HG02943 (cell line): ENCODE results near the gene MSI2.
"Not testable (repeated sequence)": the region's sequence is repeated elsewhere in the genome, so short reads cannot be mapped to it uniquely, and the experiment has no call there.

Source experiments
- ATAC-seq: cut with Tn5 transposase; IDR thresholded peaks from one replicate; pipeline ENCODE4 v1.9.1; 2021; ENCODE audit warnings: mild to moderate bottlenecking, low read depth, moderate library complexity; ENCODE audit not compliant: unreplicated experiment

Gene MSI2

DNA sequence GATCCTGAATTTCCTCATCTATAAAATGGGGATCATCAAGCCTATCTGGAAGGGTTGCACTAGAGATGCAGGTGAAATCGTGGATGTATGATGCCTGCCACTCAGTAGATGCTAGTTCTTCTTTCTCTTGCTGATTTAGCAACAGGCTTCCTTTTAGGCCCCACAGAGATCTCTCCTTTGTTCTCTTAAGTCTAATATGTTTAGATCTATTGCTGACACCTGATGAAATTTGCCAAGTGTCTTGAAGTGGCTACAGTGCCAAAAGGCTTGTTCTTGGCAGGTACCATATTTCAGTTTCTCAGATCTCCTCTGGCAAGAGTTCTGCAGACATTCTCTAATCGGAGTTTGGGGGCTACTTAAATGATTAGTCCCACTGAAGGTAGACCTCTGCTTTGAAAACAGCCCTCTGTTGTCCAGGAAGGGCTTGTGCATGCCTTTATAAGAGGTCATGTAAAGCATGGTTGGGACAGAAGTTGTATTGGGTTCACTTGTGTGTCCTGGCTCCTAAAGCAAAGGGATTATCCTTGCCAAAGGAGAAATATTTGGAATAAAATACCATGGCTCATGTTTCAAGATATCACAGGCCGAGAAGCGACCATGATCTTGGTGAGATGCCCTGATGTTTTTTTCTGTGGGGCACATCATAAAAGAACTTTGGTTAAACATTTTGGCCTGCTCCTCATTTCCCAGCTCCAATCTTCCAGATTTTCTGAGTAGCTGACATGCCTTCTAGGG lies 234.0 kb downstream of the MSI2 start:
- ATAC-seq = no peak

DNA sequence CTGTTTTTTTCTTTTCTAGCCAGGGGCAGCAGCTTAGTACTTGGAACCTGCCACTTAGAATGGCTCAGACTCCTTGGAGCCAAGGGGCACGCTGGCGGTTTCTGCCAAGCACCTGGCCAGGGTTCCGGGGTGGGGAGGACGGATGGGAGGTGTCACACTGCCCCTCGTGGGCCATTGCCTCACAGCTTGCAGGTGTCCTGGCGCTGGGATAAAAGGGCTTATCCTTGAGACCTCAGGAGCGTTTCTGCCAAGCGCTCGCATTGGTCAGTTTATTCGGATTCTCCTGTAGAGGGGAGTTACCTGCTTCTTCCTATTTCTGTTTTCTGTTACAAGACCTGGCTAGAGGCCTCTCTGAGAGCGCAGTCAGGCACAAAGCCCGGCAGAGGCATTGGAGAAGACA lies 234.6 kb downstream of the MSI2 start:
- no peak for ATAC-seq

DNA sequence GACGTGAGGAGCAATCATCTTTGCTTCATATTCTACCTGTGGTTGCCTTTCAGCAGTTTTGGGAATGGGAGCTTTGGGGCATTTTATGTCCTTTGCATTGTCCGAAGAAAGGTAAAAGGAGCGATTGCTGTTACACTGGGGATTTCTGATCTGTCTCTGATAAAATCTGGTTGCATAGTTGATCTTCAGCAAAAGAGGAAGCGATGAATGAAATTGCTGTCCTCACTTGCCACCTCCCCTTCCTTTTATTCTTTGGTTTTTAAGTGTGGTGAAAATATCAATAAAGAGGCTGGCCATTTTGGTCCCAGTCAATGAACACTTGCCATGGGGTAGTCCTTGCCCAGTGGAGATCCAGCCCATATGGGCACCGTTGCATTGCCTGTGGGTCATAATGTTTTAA lies 236.8 kb downstream of the MSI2 start:
- ATAC-seq = no peak

DNA sequence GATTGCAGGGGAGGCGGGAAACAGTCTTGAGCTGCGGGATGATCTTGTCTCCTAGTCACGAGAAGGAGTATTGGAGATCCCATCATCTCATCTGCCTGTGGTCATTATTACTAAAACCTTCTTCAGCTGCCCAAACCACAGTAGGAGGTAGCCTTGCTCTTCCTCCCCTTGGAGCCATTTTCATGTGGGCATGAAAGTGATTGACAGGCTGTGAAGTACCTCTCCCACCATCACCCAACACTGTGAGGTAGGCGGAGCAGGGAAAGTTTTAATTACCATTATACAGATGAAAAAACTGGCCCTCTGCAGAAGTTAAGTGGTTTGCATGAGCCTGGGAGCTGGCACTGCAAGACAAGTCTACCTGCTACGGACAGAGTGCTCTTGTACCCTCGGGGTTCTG lies 237.3 kb downstream of the MSI2 start:
- ATAC-seq = no peak

DNA sequence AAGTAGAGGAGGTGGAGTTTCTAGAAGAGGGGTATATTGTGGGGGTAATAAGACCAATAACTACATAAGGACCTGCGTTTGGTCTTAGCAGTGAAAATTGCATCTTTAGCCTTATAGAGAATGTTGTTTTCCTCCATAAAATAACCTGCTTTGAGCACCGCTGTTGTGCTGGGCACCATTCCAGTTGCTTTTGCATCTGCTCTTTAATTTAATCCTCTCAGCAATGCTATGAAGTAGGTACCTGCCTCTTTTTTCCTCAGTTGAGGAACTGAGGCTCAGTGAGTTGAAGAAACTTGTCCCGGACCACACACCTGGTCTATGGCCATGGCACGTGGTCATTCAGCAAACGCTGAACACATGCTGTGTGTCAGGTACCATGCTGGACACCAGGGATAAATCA lies 238.1 kb downstream of the MSI2 start:
- ATAC-seq = no peak

DNA sequence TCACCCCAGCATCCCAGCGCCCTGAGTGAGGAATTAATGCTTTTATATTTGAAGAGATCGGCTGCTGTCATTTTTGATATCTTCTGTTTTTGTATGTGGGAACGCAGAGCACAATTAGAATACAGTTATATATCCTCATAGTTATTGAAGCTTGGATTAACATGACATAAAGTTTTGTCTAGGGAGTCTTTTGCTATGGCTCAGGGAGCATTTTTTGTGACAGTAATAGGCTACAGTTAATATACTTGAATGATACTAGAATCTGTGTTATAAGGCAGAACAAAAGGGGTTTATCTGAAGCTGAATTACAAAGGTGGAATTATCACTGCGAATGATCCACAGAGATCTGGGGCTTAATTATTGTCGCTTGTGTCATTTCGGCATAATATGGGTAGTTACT lies 239.4 kb downstream of the MSI2 start:
- no peak for ATAC-seq

DNA sequence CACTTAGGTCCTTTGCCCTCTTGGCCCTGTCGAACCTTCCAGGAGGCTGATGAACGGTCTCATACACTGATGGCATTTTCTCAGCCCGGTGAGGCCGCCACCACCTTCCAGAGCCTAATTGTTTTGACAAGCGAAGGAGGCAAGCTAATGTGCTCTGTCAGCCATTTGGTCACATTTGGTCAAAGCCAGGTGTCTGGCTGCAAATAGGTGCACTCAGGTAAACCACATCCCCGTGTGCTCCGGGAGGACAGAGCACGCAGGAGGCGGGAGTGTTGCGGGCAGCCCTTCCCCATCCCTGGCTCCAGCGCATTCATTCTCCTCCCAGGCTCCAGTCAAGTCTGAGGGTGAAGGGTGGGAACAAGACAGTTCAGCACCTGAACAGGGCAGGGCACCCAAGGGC lies 240.1 kb downstream of the MSI2 start:
- ATAC-seq = no peak

DNA sequence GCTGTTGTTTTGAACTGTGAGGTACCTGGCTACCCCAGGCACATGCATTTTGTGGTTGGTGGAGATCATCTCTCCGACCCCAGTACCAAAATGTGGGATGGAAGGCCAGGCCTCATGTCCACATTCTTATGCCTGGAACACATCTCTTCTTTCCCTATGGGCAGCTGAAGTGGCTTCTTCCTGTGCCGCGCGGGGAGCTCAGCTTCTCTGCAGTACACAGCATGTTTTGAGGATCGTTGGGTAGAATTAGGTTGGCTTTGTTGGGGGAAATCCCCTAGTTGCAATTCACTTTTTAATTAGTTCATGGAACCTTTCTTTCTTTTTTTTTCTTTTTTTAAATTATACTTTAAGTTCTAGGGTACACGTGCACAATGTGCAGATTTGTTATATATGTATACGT lies 242.1 kb downstream of the MSI2 start:
- ATAC-seq = no peak

DNA sequence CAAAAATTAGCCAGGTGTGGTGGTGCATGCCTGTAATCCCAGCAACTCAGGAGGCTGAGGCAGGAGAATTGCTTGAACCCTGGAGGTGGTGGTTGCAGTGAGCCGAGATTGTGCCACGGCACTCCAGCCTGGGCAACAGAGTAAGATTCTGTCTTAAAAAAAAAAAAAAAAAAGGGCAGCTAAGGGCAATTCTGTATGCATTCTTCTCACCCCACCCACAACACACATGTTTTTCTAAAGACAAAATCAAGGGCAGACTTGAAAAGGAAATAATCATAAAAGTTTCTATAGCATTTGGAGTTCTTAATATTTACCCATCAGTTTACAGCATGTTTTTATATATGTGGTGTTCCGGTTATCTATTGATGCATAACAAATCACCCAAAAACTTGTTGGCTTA lies 242.9 kb downstream of the MSI2 start:
- ATAC-seq = not testable (repeated sequence)

DNA sequence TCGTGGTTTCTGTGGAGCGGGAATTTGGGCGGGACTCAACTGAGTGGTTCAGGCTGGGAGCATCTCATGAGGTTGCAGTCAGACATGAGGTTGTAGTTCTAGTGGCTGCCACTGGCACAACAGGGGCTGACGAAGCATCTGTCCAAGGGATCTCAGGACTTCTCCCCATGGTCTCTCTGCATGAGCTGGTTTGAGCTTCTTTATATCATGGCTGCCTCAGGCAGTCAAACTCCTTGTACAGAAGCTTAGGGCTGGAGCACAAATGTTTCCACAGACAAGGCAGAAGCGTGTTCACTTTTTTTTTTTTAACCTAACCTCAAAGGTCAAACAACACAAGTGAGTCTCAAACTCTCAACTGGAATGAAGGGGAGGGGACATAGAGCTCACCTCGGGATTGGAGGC lies 243.3 kb downstream of the MSI2 start:
- ATAC-seq = no peak

DNA sequence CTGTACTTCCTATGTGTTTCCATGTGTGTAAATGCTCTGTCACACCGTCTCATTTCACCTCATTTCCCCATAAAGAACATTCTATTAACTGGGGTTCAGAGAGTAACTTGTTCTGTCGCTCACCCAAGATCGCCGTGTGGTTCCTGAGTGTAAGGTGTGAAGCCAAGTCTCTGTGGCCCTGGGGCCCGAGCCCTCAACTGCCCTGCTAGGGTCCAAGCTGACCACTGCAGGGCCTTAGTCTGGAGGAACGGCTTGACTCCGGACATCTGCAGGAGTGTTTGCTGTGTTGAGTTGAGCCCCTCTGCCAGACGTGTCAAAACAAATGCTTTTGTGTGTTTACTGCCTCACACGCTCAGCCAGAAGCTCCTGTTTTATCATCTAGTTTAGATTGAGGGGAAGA lies 244.7 kb downstream of the MSI2 start:
- ATAC-seq = no peak

DNA sequence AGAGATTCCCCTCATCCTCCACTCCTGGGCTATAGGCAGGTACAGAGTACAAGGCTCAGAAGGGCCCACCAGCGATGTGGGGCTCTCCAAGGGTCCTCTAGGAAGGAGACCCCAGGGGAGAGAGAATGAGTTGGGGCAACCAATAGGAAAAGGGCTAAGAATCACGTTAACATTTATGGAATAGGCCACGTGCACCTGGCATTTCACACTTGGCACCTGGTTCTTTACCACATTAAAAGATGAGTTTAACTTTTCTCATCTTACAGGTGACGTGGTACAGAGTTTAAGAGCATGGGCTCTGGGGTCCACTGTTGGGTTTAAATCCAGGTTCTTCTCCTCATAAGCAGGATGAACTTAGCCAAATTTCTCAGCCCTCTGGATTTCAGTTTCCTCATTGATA lies 245.7 kb downstream of the MSI2 start:
- ATAC-seq = no peak

DNA sequence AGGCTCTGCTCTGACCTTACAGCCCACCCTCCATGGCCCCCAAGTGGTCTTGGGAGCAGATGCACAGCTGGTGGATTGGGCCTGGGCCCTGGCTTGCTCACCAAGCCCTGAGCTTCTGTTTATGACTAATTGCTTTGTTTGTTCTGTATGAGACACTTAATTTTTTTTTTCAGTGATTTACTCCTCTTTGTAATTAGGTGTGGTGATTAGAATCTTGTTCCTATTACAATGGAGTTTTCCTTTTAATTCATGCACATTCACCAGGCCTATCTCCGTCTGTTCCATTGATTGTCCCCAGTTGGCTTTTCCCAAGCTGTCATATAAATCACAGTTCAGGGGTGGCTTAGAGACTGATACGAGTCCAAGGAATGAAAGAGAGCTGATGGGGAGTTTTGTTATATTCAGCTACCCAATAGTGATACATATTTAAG lies 246.5 kb downstream of the MSI2 start:
- ATAC-seq = no peak

DNA sequence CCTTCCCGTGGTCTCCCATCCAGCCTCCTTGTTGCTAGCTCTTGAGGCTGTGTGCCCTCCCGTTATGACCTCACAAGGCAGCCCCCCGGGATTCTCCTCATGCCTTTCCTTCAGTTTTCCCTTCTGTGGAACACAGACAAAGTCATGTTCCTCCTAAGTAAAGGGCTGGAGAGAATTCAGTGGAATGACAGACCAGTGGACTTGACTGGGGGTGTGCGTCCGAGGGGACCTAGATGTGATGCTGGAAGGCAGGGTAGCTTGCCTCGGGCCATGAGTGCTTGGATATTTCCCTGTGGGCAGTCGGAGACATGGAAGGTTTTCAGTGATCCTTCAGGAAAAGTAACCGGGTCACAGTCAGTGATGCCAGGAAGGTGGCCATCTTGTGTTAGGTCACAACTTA lies 247.9 kb downstream of the MSI2 start:
- ATAC-seq = no peak

DNA sequence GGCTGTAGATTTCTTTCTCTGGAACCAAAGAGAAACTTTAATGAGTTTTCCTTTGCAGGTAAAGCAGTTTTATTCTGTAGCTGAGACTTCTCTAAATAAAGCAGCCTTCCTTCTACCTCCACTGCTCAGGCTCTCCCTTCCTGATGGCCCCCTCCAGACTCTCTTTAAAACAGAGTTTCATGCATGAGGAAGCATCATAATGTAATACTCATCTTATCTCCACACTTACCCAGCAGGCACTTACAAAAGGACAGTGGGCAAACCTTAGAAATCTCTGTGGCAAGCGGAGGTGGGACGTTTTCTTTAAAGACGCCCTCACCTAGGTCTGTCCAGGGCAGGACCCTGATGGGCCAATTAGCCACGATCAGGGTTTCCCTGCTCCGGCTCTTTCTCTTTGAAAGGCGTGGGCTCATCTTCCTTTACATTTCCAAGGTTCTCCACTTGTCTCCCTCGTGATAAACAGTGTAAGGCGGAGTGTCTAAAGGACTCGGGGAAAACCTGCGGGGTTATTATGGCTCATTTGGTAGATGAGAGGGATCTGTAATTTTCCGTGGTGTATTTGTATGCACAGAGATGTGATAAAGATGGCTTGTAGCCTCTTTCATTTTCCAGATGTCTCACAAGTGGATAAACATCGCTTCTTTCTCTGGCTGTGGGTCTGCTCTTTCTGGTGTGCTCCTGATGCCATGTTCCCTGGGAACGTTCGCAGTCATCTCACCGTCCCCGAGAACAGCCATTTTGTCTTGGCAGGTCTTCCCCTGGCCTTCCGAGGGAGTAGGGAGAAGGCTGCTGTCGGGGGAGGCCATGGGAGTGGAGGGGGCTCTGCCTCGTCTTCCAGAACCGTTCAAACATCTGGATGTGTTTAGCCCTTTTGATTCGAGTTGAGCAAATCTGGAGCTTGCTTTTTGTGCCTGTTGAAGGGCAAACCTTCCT lies 249.8 kb downstream of the MSI2 start:
- ATAC-seq = no peak

DNA sequence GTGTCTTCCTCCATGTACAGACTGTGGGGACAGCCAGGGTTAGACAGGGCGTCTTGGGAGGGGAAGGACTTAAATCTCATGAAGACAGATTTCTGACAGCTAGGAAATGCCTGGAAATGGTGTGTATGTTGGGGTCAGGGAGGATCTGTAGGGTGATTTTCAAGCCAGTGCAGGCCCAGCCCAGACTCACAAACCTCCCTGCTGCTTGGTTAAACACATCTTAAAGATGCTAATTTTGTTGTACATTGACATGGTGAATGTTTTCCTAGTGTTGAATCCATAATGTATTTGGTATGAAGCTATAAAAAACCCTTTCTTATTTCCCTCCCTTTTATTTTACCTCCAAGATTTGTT lies 250.4 kb downstream of the MSI2 start:
- no peak for ATAC-seq

DNA sequence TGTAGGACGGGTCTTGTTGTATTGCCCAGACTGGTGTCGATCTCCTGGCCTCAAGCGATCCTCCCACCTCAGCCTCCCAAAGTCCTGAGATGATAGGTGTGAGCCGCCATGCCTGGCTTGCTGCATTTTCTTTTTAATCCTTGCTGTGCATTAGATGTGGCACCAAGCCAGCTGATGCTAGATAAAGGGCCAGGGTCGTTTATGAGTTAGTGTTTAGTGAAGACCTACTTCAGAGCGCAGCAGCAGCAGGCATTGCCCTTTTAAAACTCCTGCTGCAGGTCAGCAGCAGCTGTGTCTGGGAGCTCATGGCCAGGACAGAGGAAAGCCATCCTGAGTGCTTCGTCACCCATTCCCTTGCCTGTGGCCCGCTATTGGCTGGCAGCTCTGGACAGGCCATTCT lies 251.5 kb downstream of the MSI2 start:
- no peak for ATAC-seq

DNA sequence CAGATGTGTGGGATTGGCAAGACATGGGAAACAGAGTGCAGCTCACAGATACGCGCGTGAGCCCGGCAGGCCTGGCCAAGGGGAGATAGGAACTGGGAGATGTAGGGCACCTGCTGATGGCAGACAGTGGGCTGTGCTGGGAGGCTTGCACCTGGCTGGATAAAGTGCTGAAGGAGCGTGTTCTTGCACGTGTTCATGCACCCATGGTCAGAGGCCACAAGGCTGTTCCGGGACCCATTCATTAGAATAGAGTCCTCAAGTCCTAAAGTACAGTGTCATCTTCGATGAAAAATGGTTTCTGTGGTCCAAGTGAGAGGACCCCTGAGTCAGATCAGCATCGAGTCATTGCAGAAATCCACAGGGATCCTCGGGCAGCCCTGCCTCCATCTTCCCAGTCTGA lies 252.3 kb downstream of the MSI2 start:
- no peak for ATAC-seq

DNA sequence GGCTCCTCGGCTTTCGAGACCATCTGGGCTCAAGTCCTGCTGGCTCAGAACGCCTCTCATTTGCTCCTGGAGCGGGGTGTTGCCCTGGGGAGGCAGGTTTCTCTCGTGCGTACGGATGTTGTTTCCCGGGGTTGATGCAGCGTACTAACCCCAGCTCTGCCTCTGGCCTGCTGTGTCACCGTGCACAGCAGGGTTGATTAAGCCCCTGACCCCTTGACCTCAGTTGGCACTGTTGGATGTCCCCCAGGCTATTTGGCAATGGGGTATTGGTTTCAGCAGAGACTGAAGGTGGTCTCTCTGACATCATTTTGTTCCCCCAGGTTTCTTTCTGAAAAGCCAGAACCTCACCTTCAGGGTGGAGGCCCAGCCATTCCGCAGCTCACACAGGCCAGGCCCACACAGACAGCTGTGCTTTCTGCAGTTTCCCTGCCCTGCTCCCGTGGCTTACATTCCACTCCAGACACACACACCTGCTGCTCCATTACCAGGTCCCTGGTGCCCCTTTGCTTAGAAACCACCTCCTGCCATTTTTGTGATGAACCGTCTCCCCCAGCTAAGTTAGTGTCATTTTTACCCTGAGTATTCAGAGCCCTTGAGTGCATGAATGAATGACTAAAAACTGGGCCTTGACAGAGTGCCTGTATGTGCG lies 255.3 kb downstream of the MSI2 start:
- no peak for ATAC-seq

DNA sequence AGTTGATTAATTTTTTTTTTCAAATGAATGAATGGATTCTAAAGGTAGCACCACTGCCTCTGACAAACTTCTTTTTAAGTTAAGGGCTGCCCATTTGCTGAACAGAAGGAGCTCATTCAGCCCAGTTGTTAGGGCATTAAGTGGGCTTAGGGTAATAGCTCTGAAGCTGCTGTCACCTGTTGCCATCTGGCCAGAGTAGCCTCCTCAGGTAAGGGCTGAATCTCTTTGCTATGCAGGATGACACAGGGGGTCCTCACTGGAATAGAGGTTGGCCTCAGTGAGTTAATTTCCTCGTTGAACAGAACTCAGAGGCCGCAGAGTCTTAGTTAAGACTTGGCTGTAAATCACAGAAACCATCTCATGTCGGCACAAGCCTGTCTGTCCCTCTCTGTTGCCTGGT lies 255.9 kb downstream of the MSI2 start:
- no peak for ATAC-seq

DNA sequence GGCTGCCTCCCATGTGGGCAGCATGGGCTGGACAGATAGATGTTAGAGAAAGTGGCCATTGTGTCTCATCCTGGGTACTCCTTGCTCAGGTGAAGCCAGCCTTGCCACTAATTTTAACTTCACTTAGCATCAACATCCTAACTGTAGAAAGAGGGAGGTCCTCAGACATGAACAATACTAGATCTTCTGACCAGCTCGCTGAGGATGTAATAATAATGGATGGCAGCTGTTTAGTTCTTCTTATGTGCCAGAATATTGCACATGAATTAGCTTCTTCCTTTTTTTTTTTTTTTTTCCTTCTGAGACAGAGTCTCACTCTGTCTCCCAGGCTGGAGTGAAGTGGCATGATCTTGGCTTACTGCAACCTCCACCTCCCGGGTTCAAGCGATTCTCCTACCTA lies 256.4 kb downstream of the MSI2 start:
- ATAC-seq = no peak

DNA sequence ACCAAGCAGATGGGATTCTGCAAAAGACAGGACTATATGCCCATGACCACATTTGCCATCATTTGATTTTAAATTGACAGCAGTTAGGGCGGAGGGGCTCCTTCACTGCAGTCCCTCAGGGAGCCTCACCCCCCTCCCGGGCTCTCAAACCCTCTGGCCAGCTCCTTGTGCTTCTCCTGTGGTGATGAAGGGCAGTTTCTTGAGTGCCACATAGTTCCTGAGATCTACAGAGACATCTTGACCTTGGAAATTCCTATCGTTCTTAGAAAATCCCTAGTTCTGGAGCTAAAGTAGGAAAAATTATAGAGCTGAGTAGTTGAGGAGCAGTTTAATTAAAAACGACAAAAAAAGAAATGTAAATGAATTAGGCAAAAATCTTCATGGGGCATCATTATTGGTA lies 257.2 kb downstream of the MSI2 start:
- ATAC-seq = no peak
